ENCODE data around the gene PTPRR.
"Not testable (repeated sequence)": the region's sequence is repeated elsewhere in the genome, so short reads cannot be mapped to it uniquely, and the experiment has no call there.

- not testable (repeated sequence) for TF ChIP-seq POLR2AphosphoS5 (IDR thresholded peaks at IDR 0.05)
- TF ChIP-seq, protein P1, sequence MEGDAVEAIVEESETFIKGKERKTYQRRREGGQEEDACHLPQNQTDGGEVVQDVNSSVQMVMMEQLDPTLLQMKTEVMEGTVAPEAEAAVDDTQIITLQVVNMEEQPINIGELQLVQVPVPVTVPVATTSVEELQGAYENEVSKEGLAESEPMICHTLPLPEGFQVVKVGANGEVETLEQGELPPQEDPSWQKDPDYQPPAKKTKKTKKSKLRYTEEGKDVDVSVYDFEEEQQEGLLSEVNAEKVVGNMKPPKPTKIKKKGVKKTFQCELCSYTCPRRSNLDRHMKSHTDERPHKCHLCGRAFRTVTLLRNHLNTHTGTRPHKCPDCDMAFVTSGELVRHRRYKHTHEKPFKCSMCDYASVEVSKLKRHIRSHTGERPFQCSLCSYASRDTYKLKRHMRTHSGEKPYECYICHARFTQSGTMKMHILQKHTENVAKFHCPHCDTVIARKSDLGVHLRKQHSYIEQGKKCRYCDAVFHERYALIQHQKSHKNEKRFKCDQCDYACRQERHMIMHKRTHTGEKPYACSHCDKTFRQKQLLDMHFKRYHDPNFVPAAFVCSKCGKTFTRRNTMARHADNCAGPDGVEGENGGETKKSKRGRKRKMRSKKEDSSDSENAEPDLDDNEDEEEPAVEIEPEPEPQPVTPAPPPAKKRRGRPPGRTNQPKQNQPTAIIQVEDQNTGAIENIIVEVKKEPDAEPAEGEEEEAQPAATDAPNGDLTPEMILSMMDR (IDR thresholded peaks at IDR 0.05), result not testable (repeated sequence)
Measured at GRCh38 chr12:70735197-70735596, 185.3 kb downstream of the PTPRR start.

All from suprapubic skin (tissue), 3 donors.